ENCODE measurements around the gene UTS2B. TPM values are rescaled to one million over a fixed set of nuclear protein-coding genes. Genes with fewer than 3 reads are reported as not detected.

The UTS2B gene
- total RNA-seq, 2 experiments from 2014 or later, result not detected

DNA sequence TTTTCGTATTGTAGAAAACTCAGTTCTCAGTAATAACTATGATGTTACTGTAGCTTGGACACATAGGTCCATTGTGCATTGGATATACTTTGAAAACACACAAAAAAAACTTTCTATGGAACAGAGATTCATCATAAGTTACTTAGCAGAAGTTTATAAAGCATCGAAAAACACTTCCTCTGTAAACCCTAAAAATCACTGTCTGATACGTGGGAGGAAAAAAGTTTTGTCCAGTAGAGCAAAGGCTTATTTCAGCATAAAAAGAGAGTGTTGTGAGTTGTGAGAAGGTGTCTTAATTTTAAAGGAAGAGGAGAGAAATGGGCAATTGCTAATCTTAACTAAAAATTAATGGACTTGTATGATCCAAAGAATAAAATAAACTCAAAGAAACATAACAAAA lies 66.5 kb downstream of the UTS2B start:
- Mint-ChIP-seq H3K36me3 (ENCODE audit: low read depth) (no peaks in the 10 kb centered on the region), H3K9me3 (no peaks in the 10 kb centered on the region), H3K4me1 (ENCODE audit: low read depth) (no peaks in the 10 kb centered on the region), H3K27ac (no peak overlapping the region), H3K4me3 (no peak overlapping the region), H3K27me3 (peaks cover 7% of the 10 kb centered on the region)
- Histone ChIP-seq H3K27me3 (ENCODE audit: control insufficient read depth in 1 of 2, insufficient read depth in 2 of 2, low read length in 2 of 2) (no peaks in the 10 kb centered on the region), H3K27ac (ENCODE audit: low read depth in 1 of 2, low read length in 2 of 2) (no peak overlapping the region), H3K36me3 (ENCODE audit: insufficient read depth, low read length) (no peaks in the 10 kb centered on the region), H3K4me3 (ENCODE audit: low read length) (no peak overlapping the region), H3K4me1 (ENCODE audit: insufficient read depth, low read length) (no peaks in the 10 kb centered on the region), H3K9me3 (ENCODE audit: control insufficient read depth in 1 of 2, insufficient read depth in 1 of 2, low read length in 2 of 2) (peaks cover 0 to 4% of the 10 kb centered on the region in 2 experiments)
- ChIA-PET CTCF (interaction anchor here (0.9 kb wide), 1 partner anchor 8 kb away, joined by 3 read pairs; no protein-coding TSS in a partner anchor), POLR2A (no interaction called here)
- TF ChIP-seq, protein P1, sequence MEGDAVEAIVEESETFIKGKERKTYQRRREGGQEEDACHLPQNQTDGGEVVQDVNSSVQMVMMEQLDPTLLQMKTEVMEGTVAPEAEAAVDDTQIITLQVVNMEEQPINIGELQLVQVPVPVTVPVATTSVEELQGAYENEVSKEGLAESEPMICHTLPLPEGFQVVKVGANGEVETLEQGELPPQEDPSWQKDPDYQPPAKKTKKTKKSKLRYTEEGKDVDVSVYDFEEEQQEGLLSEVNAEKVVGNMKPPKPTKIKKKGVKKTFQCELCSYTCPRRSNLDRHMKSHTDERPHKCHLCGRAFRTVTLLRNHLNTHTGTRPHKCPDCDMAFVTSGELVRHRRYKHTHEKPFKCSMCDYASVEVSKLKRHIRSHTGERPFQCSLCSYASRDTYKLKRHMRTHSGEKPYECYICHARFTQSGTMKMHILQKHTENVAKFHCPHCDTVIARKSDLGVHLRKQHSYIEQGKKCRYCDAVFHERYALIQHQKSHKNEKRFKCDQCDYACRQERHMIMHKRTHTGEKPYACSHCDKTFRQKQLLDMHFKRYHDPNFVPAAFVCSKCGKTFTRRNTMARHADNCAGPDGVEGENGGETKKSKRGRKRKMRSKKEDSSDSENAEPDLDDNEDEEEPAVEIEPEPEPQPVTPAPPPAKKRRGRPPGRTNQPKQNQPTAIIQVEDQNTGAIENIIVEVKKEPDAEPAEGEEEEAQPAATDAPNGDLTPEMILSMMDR (IDR thresholded peaks at IDR 0.05), result no peak
- ATAC-seq (ENCODE audit: poor library complexity) (no peak), DNase-seq (no peak)
- intact Hi-C loops (cut with DNase I, micrococcal nuclease), result no loop called here

DNA sequence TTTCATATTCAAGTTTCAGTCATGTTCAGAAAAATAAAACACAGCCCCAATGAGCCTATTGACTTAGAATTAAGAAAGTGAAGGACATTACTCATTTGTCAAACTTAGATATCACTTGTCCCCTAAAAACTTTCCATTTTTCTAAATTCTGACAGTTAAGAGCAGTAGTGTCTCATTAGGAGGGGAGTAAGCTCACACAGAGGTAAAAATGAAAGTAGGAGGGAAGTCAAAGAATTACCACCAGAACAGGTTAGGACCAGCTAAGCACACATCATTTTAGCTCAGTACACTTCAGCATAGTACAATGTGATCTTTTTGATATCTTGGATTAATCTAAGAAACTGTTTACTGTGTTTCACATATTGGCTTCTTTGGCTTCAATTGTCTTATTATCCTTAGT lies 67.0 kb downstream of the UTS2B start:
- no peak overlapping the region for H3K4me3 ChIP-seq (ENCODE audit: low read length)
- Mint-ChIP-seq H3K4me1 (ENCODE audit: low read depth) (no peaks in the 10 kb centered on the region), H3K27ac (no peak overlapping the region), H3K27me3 (peaks cover 7% of the 10 kb centered on the region), H3K4me3 (no peak overlapping the region), H3K36me3 (ENCODE audit: low read depth) (no peaks in the 10 kb centered on the region), H3K9me3 (no peaks in the 10 kb centered on the region)
- peaks cover 0 to 4% of the 10 kb centered on the region in 2 experiments for H3K9me3 ChIP-seq (ENCODE audit: control insufficient read depth in 1 of 2, insufficient read depth in 1 of 2, low read length in 2 of 2)
- H3K27ac ChIP-seq (ENCODE audit: low read depth in 1 of 2, low read length in 2 of 2), result no peak overlapping the region
- no peaks in the 10 kb centered on the region for H3K27me3 ChIP-seq (ENCODE audit: control insufficient read depth in 1 of 2, insufficient read depth in 2 of 2, low read length in 2 of 2)
- H3K36me3 ChIP-seq (ENCODE audit: insufficient read depth, low read length), result no peaks in the 10 kb centered on the region
- ATAC-seq (ENCODE audit: poor library complexity), result no peak
- TF ChIP-seq, protein P1 (IDR thresholded peaks at IDR 0.05), result no peak
- no peaks in the 10 kb centered on the region for H3K4me1 ChIP-seq (ENCODE audit: insufficient read depth, low read length)
- ChIA-PET POLR2A (interaction anchor here (0.6 kb wide), 1 partner anchor 23 kb away, joined by 3 read pairs; no protein-coding TSS in a partner anchor), CTCF (interaction anchor here (0.9 kb wide), 1 partner anchor 9 kb away, joined by 3 read pairs; no protein-coding TSS in a partner anchor)
- intact Hi-C loops (cut with DNase I, micrococcal nuclease), result no loop called here
- no peak for DNase-seq

DNA sequence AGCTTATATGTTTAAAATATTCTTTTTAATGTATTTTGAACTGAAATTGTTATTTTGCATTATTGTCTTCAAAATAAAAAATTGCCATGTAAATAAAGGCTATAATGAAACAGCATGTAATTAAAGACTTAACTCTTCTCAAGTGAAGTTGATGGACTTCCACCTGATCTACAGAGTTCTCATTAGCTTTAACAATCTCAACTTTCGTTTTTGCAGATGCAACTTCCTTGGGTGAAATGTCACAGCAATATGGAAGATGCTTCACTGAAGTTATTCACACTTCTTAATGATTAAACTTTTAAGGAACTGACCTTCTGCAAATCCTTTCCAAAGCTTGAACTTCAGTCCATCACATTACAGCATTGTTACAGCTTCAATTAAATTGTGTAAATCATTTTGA lies 67.7 kb downstream of the UTS2B start:
- H3K27me3 Mint-ChIP-seq, result peaks cover 7% of the 10 kb centered on the region
- Histone ChIP-seq H3K4me3 (ENCODE audit: low read length) (no peak overlapping the region), H3K27ac (ENCODE audit: low read depth in 1 of 2, low read length in 2 of 2) (no peak overlapping the region), H3K27me3 (ENCODE audit: control insufficient read depth in 1 of 2, insufficient read depth in 2 of 2, low read length in 2 of 2) (no peaks in the 10 kb centered on the region), H3K4me1 (ENCODE audit: insufficient read depth, low read length) (no peaks in the 10 kb centered on the region), H3K36me3 (ENCODE audit: insufficient read depth, low read length) (no peaks in the 10 kb centered on the region), H3K9me3 (ENCODE audit: control insufficient read depth in 1 of 2, insufficient read depth in 1 of 2, low read length in 2 of 2) (peaks cover 0 to 4% of the 10 kb centered on the region in 2 experiments)
- H3K4me3 Mint-ChIP-seq, result no peak overlapping the region
- ChIA-PET CTCF (no interaction called here), POLR2A (interaction anchor here (0.6 kb wide), 1 partner anchor 22 kb away, joined by 3 read pairs; no protein-coding TSS in a partner anchor)
- intact Hi-C loops (cut with DNase I, micrococcal nuclease), result no loop called here
- DNase-seq, result no peak
- no peaks in the 10 kb centered on the region for H3K4me1 Mint-ChIP-seq (ENCODE audit: low read depth)
- H3K36me3 Mint-ChIP-seq (ENCODE audit: low read depth), result no peaks in the 10 kb centered on the region
- no peak for ATAC-seq (ENCODE audit: poor library complexity)
- H3K27ac Mint-ChIP-seq, result no peak overlapping the region
- TF ChIP-seq, protein P1 (IDR thresholded peaks at IDR 0.05), result no peak
- no peaks in the 10 kb centered on the region for H3K9me3 Mint-ChIP-seq

All from CD4-positive, alpha-beta T cell (primary cell).